ENCODE measurements around the gene BIRC2.

The BIRC2 gene

GRCh38 chr11:102375720-102376399 is 28.8 kb downstream of the BIRC2 start:
- no peak for DNase-seq (ENCODE audit: low read depth, low spot score)
- ChIA-PET POLR2A (no interaction called here), CTCF (interaction anchor here (0.7 to 1.8 kb wide), 9 partner anchors 9 to 288 kb away, joined by 3 to 10 read pairs (median 5); no protein-coding TSS in a partner anchor)
- H3K4me3 ChIP-seq (ENCODE audit: low read depth, low read length) = no peak overlapping the region
- TF ChIP-seq CTCF (IDR thresholded peaks at IDR 0.05; ENCODE audit: insufficient read depth, low read length, missing control alignments) = no peak

GRCh38 chr11:102377891-102378290 is 30.9 kb downstream of the BIRC2 start:
- no peak for DNase-seq (ENCODE audit: low read depth, low spot score)
- no peak for TF ChIP-seq CTCF (IDR thresholded peaks at IDR 0.05; ENCODE audit: insufficient read depth, low read length, missing control alignments)
- POLR2A ChIA-PET = no interaction called here
- CTCF ChIA-PET = interaction anchor here (5.5 kb wide), 1 partner anchor 14 kb away, joined by 86 read pairs; no protein-coding TSS in a partner anchor
- H3K4me3 ChIP-seq (ENCODE audit: low read depth, low read length) = no peak overlapping the region

GRCh38 chr11:102378818-102379217 is 31.8 kb downstream of the BIRC2 start:
- POLR2A ChIA-PET = interaction anchor here (0.6 kb wide), 1 partner anchor 13 kb away, joined by 3 read pairs; no protein-coding TSS in a partner anchor
- H3K4me3 ChIP-seq (ENCODE audit: low read depth, low read length) = no peak overlapping the region
- CTCF ChIA-PET = interaction anchor here (1.1 to 5.5 kb wide), 3 partner anchors 11 to 37 kb away, joined by 3 to 86 read pairs (median 4); no protein-coding TSS in a partner anchor
- no peak for DNase-seq (ENCODE audit: low read depth, low spot score)
- no peak for TF ChIP-seq CTCF (IDR thresholded peaks at IDR 0.05; ENCODE audit: insufficient read depth, low read length, missing control alignments)

- DNase-seq (ENCODE audit: low read depth, low spot score) = no peak
- ChIA-PET POLR2A (no interaction called here), CTCF (interaction anchor here (1.1 to 5.5 kb wide), 2 partner anchors 9 to 284 kb away, joined by 4 to 86 read pairs; no protein-coding TSS in a partner anchor)
- TF ChIP-seq CTCF (IDR thresholded peaks at IDR 0.05; ENCODE audit: insufficient read depth, low read length, missing control alignments) = no peak
- no peak overlapping the region for H3K4me3 ChIP-seq (ENCODE audit: low read depth, low read length)
These were observed 35.4 kb downstream of the BIRC2 start for GRCh38 chr11:102382384-102382783.

GRCh38 chr11:102383839-102384238 is 36.8 kb downstream of the BIRC2 start:
- POLR2A ChIA-PET = no interaction called here
- H3K4me3 ChIP-seq (ENCODE audit: low read depth, low read length) = no peak overlapping the region
- no peak for TF ChIP-seq CTCF (IDR thresholded peaks at IDR 0.05; ENCODE audit: insufficient read depth, low read length, missing control alignments)
- DNase-seq (ENCODE audit: low read depth, low spot score) = no peak
- CTCF ChIA-PET = interaction anchor here (0.9 to 1.9 kb wide), 3 partner anchors 10 to 23 kb away, joined by 3 to 8 read pairs (median 5); no protein-coding TSS in a partner anchor

GRCh38 chr11:102384419-102385079 is 37.5 kb downstream of the BIRC2 start:
- ChIA-PET POLR2A (no interaction called here), CTCF (interaction anchor here (0.8 to 1.9 kb wide), 5 partner anchors 9 to 282 kb away, joined by 3 to 8 read pairs (median 4); no protein-coding TSS in a partner anchor)
- H3K4me3 ChIP-seq (ENCODE audit: low read depth, low read length) = no peak overlapping the region
- no peak for DNase-seq (ENCODE audit: low read depth, low spot score)
- TF ChIP-seq CTCF (IDR thresholded peaks at IDR 0.05; ENCODE audit: insufficient read depth, low read length, missing control alignments) = no peak

Data from AG04449 (cell line).